ENCODE data around the gene ITGA4.

The ITGA4 gene

GRCh38 chr2:181574321-181574720, 117.1 kb downstream of the ITGA4 start:
- H3K4me3 ChIP-seq (ENCODE audit: low read length, poor library complexity, severe bottlenecking), result no peak overlapping the region
- H4K20me1 ChIP-seq (ENCODE audit: insufficient read depth, low read length, poor library complexity, severe bottlenecking), result no peaks in the 10 kb centered on the region
- no peak overlapping the region for H3K4me2 ChIP-seq (ENCODE audit: low read depth, low read length, poor library complexity, severe bottlenecking)
- TF ChIP-seq, protein P1, sequence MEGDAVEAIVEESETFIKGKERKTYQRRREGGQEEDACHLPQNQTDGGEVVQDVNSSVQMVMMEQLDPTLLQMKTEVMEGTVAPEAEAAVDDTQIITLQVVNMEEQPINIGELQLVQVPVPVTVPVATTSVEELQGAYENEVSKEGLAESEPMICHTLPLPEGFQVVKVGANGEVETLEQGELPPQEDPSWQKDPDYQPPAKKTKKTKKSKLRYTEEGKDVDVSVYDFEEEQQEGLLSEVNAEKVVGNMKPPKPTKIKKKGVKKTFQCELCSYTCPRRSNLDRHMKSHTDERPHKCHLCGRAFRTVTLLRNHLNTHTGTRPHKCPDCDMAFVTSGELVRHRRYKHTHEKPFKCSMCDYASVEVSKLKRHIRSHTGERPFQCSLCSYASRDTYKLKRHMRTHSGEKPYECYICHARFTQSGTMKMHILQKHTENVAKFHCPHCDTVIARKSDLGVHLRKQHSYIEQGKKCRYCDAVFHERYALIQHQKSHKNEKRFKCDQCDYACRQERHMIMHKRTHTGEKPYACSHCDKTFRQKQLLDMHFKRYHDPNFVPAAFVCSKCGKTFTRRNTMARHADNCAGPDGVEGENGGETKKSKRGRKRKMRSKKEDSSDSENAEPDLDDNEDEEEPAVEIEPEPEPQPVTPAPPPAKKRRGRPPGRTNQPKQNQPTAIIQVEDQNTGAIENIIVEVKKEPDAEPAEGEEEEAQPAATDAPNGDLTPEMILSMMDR (conservative IDR thresholded peaks at IDR 0.05; ENCODE audit: low read length), result no peak
- no peak for TF ChIP-seq EZH2phosphoT487 (IDR thresholded peaks at IDR 0.05; ENCODE audit: borderline replicate concordance)
- H3K9me3 ChIP-seq (ENCODE audit: insufficient read depth, low read depth, low read length), result no peaks in the 10 kb centered on the region
- no peak overlapping the region for H3K9ac ChIP-seq (ENCODE audit: low read depth, low read length, poor library complexity, severe bottlenecking)
- H3K9me2 ChIP-seq (replicated peaks; ENCODE audit: low read depth, low read length), result no peaks in the 10 kb centered on the region
- H2AFZ ChIP-seq (ENCODE audit: low read length), result no peak overlapping the region
- no peaks in the 10 kb centered on the region for H3F3A ChIP-seq (ENCODE audit: low read depth)
- H3K4me1 ChIP-seq (ENCODE audit: insufficient read depth, low read length, poor library complexity, severe bottlenecking), result peaks cover 12% of the 10 kb centered on the region
- H3K27me3 ChIP-seq (ENCODE audit: insufficient read depth, low read length, poor library complexity, severe bottlenecking), result no peaks in the 10 kb centered on the region
- no peaks in the 10 kb centered on the region for H3K79me2 ChIP-seq (ENCODE audit: insufficient read depth, low read length)
- no peaks in the 10 kb centered on the region for H3K36me3 ChIP-seq (ENCODE audit: insufficient read depth, low read length)

DNA sequence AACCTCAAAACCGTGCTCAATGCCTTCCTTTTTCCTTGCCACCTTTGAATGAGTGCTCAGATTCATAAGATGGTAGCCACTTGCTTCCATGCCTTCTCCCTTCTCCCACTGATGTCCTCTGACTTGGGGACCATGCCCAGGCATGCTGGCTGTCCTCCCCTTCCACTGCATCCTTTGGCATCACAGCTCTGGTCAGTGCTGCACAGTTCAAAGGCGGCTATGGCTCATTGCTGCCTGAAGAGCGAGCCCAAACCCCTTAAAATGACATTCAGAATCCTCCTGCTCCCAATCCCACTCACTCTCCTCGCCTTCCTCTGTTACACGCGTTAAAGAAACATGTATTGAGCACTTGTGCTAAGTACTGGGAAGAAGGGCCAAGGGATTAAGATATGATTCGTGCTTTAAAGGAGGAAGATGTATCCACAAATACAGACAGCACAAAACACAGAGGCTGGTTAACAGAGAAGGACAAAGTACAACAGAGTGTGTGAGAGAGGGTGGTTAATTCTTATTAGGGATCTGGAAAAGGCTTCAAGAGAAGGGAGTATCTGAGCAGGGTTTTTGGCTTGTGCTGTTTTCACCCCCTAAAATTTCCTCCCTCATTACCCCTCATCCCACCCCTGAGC, 118.0 kb downstream of the ITGA4 start:
- no peak for TF ChIP-seq EZH2phosphoT487 (IDR thresholded peaks at IDR 0.05; ENCODE audit: borderline replicate concordance)
- TF ChIP-seq, protein P1 (conservative IDR thresholded peaks at IDR 0.05; ENCODE audit: low read length), result no peak
- H3K9me2 ChIP-seq (replicated peaks; ENCODE audit: low read depth, low read length), result no peaks in the 10 kb centered on the region
- no peaks in the 10 kb centered on the region for H3K27me3 ChIP-seq (ENCODE audit: insufficient read depth, low read length, poor library complexity, severe bottlenecking)
- H3F3A ChIP-seq (ENCODE audit: low read depth), result no peaks in the 10 kb centered on the region
- no peak overlapping the region for H3K4me3 ChIP-seq (ENCODE audit: low read length, poor library complexity, severe bottlenecking)
- H3K9ac ChIP-seq (ENCODE audit: low read depth, low read length, poor library complexity, severe bottlenecking), result peak overlapping the region; percentile 8
- H3K79me2 ChIP-seq (ENCODE audit: insufficient read depth, low read length), result no peaks in the 10 kb centered on the region
- no peaks in the 10 kb centered on the region for H4K20me1 ChIP-seq (ENCODE audit: insufficient read depth, low read length, poor library complexity, severe bottlenecking)
- H3K4me2 ChIP-seq (ENCODE audit: low read depth, low read length, poor library complexity, severe bottlenecking), result peak overlapping the region; percentile 17
- H3K9me3 ChIP-seq (ENCODE audit: insufficient read depth, low read depth, low read length), result no peaks in the 10 kb centered on the region
- peaks cover 12% of the 10 kb centered on the region for H3K4me1 ChIP-seq (ENCODE audit: insufficient read depth, low read length, poor library complexity, severe bottlenecking)
- H3K36me3 ChIP-seq (ENCODE audit: insufficient read depth, low read length), result no peaks in the 10 kb centered on the region
- peak overlapping the region; percentile 63 for H2AFZ ChIP-seq (ENCODE audit: low read length)

GRCh38 chr2:181575650-181576025, 118.5 kb downstream of the ITGA4 start:
- peaks cover 12% of the 10 kb centered on the region for H3K4me1 ChIP-seq (ENCODE audit: insufficient read depth, low read length, poor library complexity, severe bottlenecking)
- no peak for TF ChIP-seq EZH2phosphoT487 (IDR thresholded peaks at IDR 0.05; ENCODE audit: borderline replicate concordance)
- TF ChIP-seq, protein P1 (conservative IDR thresholded peaks at IDR 0.05; ENCODE audit: low read length), result no peak
- no peaks in the 10 kb centered on the region for H3K79me2 ChIP-seq (ENCODE audit: insufficient read depth, low read length)
- no peaks in the 10 kb centered on the region for H3K9me3 ChIP-seq (ENCODE audit: insufficient read depth, low read depth, low read length)
- peak overlapping the region; percentile 63 for H2AFZ ChIP-seq (ENCODE audit: low read length)
- no peaks in the 10 kb centered on the region for H3K36me3 ChIP-seq (ENCODE audit: insufficient read depth, low read length)
- no peak overlapping the region for H3K4me3 ChIP-seq (ENCODE audit: low read length, poor library complexity, severe bottlenecking)
- H4K20me1 ChIP-seq (ENCODE audit: insufficient read depth, low read length, poor library complexity, severe bottlenecking), result no peaks in the 10 kb centered on the region
- no peaks in the 10 kb centered on the region for H3F3A ChIP-seq (ENCODE audit: low read depth)
- no peaks in the 10 kb centered on the region for H3K9me2 ChIP-seq (replicated peaks; ENCODE audit: low read depth, low read length)
- H3K9ac ChIP-seq (ENCODE audit: low read depth, low read length, poor library complexity, severe bottlenecking), result peak overlapping the region; percentile 8
- peak overlapping the region; percentile 17 for H3K4me2 ChIP-seq (ENCODE audit: low read depth, low read length, poor library complexity, severe bottlenecking)
- no peaks in the 10 kb centered on the region for H3K27me3 ChIP-seq (ENCODE audit: insufficient read depth, low read length, poor library complexity, severe bottlenecking)
